Measurements from ENCODE around the gene EGFL7. TPM values are rescaled to one million over a fixed set of nuclear protein-coding genes. Genes with fewer than 3 reads are reported as not detected.

EGFL7 gene
- total RNA-seq, 2 donors from 2014 or later, result 86.6 to 138 TPM

DNA sequence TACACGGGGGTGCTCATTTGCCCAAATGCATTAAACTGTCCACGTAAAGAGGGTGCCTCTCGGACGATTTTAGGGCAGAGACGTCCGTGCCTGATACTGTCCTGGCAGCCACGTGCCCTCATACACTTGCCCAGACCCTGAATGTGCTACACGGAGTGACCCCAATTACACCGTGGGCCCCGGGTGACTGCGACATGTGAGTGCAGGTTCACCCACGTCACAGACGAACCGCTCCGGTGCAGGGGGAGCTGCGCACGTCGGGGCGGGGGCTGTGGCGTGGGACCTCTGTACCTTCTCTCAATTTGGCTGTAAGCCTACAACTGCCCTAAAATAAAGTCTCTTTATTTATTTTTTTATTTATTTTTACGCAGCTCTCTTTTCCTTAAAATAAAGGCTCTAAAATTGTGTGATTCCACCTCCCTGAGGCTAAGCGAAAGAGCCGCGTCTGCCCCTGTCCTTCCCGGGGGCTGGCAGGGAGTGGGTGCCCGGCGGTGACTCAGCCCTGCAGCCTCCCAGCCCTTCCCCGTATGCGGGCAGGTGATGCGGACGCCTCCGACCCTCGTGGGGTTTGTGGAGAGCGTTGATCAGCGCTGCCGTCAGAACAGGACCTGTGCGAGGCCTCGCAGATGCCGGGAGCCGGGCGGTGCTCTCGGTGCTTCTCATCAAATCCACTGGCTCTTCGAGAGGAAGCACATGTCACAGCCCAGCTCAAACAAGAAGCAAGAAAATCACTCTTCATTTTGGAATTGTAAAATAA lies 9.2 kb upstream of the EGFL7 start:
- intact Hi-C loops (cut with DNase I), result no loop called here
- DNase-seq, result no peak
- no peak for ATAC-seq

DNA sequence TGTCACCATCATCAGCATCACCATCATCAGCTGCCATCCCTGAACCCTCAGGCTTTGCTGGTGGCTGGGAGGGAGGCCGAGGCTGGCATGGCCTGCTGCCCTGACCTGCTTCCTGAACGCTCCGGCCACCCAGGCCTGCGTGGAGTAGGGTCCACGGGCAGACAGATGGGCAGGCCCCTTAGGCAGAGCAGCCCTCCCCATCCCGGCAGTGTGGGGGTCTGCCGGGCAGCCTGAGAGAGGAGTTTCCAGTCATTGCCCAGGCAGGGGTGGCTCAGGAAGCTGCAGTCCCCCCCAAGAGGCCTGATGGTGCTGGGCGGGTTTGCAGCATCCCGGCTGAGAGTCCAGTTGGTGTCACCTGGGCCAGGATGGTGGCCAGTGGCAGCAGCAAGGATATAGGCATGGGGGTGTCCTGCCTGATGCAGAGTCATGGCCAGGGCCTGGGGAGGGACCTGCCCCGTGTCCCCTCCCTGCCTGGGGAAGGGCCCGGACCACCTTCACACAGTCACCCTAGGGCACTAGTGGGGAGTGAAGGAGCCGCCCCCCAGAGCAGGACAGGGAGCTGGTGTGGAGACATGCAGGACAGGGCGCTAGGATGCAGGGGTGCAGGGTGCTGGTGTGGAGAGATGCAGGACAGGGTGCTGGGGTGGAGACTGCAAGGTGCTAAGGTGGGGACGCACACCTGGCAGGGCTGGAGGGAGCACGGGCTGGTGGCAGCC lies 7.7 kb upstream of the EGFL7 start:
- intact Hi-C loops (cut with DNase I), result no loop called here
- DNase-seq, result peak; percentile 22
- ATAC-seq, result no peak

DNA sequence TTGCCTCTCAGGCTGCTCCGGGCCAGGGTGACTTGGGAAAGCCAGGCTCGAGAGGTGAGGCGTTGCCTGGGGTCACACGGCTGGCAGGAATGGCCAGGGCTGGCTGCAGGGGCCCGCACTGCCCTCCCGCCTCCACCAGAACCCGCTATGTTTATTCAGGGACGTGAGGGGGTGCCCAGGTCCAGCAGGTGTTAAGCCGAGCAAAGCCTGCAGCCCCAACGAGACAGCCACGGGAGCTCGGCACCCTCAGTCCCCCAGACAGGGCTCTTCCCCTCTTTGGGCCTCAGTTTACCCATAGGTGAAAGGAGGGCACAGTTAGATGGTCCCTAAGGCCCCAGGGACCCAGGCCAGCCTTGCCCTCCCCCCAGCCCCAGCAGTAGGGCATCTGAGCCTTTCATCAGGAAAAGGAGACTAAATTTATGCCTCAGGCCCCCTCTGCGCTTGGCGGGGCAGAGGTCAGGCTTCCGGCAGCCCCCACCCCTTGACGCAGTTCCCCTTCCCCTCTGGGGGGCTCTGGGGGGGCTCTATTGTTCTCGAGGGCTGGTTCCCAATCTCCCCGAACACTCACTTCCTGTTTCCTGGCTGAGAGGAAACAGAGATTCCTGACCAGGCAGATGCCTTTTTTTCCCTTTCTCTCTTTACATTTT lies 7.1 kb upstream of the EGFL7 start:
- intact Hi-C loops (cut with DNase I), result no loop called here

DNA sequence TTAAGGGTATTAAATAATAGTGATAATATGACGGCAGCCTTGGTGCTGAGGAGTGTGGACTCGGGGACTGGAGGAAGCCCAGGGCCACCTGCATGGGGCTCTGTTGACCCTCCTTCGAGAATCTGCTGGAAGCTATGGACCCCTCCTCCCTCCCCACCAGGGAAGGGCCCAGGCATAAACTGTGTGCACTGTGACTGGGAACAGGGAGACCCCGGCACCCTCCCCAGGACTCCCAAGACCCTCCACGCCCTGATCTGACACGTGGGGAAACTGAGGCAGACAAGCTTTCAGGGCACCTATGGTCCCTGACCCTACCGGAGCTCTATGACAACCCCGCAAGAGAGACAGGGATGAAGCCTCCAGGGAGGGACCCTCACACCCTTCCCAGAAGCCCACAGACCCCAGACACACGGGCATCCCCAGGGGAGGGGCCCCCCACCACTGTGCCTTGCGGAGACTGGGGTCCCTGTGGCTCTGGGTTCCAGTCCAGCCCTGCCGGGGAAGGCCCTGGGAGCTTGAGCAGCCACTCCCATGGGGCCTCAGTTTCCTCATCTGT lies 6.5 kb upstream of the EGFL7 start:
- peak in 1 of 2 donors; percentile 0 for ATAC-seq
- intact Hi-C loops (cut with DNase I), result no loop called here
- peak; percentile 24 for DNase-seq

More for the DNA sequence above, 7.1 kb upstream of the EGFL7 start:
- DNase-seq (peak; percentile 78), ATAC-seq (peak; percentile 53 to 65)

DNA sequence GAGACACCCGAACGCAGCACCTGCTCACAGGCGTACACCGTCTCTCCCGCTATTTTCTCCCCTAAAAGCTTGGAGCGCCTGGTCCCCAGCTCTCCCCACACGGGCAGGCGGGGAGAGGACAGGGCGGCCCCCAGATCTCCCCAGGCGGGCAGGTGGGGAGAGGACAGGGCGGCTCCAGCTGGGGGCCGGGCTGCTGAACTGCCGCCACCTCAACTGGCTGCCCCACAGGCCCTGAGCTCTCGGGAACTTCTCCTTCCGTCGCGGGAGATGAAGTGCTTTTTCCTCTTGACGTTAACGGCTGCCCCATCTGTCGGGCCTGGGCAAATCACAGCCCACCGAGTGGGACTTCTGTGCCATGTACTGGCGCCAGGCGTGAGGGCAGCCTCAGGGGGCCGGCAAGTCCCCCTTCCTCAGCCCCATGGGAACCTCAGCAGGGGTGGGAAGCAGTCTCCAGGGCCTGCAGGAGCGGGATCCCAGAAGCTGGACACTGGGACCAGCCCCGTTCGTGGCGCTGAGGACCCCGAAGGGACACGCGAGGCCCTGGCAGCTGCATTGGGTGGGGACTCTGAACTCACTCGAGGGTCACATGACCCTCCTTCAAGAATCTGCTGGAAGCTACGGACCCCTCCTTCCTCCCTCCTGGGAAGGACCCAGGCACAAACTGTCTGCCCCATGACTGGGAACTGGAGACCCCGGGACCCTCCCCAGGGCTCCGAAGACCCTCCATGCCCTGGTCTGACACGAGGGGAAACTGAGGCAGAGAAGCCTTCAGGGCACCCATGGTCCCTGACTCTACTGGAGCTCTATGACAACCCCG lies 5.7 kb upstream of the EGFL7 start:
- intact Hi-C loops (cut with DNase I), result no loop called here
- DNase-seq, result peak; percentile 48
- ATAC-seq, result peak; percentile 5 to 25

DNA sequence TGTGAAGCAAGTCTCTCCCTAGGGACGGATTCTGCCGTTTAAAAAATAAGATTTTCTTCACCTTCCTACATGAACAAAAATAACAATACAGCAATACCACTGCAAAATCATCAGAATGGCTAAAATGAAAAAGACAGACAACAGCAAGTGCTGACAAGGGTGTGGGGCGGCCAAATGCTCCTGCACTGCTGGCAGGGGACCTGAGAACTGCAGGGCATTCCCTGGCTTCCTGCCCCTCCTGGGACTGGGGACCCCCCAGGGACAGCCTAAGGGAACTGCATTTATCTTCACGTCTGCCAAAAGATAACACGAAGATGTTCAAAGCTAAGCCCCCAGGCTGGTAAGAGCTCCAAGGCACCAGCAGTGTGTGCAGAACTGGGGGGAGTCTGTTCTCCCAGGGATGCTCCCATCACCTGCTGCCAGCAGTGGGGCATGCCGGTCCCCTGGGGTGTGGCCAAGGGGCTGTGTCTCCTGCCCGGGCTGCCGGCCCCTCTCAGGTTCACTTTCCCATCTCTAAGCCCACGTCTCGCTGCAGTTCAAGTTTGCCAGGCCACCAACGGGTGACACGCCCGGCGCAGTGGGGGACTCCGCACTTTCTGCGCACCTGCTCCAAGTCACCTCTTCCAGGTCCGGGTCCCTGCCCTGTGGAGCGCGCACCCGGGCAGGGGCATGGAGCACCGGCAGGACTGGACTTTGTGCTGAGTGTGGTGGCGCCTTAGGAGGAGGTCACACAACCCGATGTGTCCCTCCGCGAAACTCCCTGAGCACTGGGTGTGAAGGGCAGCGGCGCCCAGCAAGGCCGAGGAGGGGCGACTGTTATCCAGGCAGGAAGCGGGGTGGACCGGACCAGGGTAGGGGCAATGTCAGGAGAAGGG lies 4.5 kb upstream of the EGFL7 start:
- intact Hi-C loops (cut with DNase I), result no loop called here
- DNase-seq, result no peak
- no peak for ATAC-seq

DNA sequence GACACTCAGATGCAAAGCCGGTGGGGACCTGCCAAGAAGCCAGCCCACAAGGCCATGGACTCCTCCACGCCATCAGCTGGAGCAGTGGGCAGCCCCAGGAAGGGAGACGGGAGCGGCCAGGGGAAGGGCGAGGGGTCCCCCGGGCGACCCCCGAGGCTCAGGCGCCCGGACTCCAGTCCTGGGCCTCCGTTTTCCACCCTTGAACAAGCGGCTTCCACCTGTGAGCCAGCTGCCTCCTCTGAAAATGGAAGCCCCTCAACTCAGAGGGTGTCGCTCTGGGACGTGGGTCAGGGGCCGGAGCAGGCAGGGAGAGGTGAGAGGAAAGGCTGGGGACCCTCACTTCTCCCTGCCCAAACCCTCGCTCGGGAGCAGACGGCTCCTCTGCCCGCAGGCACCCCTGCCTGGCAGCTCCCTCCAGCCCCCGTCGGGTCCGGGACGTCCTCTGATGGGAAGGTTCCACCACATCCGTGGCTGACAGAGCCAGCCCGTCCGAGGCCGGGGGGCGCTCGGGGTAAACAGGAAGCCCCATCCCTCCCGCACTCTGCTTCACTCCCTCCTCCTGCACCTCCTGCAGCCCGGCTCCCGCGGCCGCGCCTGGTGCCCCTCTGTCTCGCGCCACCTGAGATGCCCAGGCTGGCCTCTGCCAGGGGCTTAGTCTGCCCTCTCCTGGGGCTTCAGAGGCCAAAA lies 3.7 kb upstream of the EGFL7 start:
- DNase-seq (no peak), ATAC-seq (no peak)
- intact Hi-C loops (cut with DNase I), result no loop called here

DNA sequence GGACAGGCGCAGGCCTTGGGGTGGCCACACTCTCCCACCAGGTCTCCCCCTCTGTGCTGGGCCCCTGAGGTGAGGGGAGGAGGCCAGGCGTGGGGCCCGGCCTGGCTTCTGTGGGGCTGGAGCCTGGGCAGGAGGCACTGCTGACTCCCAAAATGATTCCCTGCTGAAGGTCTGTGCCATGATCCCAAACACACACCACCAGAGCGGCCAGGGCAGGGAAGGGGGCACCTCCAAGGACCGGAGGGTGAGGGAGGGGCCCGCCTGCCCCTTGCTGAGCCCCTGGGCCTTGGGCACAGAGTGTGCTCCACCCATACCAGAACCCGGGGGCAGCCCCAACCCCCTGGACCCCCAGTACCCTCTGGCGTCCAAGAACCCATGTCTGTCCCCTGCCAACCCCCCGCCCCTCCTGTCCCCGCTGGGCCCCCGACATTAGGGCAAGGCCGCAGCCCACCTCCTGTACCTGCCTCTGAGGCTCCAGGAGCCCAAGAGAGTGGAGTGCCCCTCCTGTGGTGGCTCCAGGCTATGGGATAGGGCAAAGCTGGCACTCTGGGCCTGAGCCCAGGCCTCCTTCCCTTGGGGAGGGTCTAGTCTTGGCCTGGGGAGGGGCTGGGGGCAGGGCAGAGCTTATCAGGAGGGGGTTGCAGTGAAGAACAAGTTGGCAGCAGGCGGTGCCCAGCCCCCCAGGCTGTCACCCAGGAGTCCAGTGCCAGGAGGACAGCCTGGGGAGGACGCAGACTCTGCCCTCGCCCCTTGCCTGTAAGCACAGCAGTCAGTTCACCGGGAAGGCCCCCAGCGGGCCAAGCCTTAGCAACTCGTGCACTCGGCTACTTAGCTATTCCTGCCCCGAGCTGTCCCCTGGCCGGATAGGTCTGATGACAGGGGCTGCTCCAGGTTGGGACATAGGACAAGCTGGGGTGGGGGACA lies 2.6 kb upstream of the EGFL7 start:
- DNase-seq (no peak), ATAC-seq (no peak)
- intact Hi-C loops (cut with DNase I), result no loop called here

DNA sequence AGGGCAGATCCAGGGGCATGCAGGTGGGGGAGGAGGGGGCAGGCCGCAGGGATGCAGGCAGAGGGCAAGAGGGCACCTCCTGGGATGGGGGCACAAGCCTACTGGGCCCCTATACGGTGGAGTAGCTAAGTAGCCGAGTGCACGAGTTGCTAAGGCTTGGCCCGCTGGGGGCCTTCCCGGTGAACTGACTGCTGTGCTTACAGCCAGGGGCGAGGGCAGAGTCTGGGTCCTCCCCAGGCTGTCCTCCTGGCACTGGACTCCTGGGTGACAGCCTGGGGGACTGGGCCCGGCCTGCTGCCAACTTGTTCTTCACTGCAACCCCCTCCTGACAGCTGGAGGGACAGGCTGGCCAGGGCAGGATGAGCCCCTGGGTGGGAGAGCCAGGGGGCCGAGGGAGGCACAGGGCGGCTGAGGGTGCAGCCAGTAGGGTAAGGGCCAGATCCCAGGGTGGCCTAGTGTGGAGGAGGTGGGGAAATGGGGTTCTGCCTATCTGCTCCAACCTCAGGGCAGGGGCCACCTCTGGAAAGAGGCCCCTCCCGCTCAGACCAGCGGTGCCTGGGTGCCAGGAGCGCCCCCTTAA lies 1.7 kb upstream of the EGFL7 start:
- DNase-seq (no peak), ATAC-seq (no peak)
- intact Hi-C loops (cut with DNase I), result no loop called here

DNA sequence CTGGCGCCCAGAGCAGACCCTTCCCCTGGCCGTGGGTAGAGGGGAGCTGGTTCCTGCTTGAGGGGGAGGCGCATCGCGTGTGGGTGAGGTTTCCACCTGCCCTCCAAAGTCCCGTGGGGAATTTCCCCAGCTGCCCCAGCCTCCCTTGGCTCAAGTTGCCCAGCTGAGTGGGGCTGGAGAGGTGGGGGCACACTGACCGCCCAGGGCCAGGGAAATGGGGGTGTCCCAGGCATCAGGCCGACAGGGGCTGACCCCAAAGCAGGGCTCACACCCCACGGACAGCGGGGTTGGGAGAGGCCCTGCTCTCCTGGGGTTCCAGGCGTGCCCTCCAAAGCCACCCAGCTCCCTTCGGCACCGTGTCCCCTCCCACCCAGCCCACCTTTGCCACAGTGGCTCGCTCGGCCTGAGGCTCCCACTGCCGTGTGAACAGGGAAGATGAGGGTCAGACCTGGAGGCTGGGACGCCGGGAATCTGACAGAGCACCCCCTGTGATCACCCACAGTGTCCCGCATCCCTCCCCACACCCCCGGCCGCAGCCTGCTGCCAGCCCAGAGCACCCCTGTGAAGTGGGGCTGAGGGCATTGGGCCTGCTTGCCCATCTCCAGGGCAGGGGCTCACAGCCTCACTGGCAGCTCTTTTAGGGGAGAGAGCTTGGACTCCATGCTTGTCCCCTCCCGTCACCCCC lies 933 bp upstream of the EGFL7 start:
- DNase-seq, result peak; percentile 57
- intact Hi-C loops (cut with DNase I), result no loop called here
- no peak for ATAC-seq

DNA sequence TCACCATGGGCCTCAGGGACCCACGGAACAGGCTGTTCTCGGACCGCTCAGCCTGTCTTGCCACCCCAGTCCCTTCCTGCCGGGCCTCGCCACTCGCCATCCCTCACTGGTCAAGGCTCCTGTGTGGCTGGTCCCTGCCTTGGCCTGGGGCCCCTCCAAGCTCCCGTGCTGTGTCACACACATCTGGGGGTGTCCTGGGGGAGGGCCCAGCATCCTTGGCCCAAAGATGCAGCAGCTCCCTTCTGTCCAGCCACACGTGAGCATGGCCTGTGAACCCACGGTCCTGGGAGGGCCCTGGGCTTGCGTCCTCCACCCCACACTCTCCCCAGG lies 425 bp upstream of the EGFL7 start:
- intact Hi-C loops (cut with DNase I), result no loop called here
- DNase-seq (no peak), ATAC-seq (peak in 1 of 2 donors; percentile 1)

DNA sequence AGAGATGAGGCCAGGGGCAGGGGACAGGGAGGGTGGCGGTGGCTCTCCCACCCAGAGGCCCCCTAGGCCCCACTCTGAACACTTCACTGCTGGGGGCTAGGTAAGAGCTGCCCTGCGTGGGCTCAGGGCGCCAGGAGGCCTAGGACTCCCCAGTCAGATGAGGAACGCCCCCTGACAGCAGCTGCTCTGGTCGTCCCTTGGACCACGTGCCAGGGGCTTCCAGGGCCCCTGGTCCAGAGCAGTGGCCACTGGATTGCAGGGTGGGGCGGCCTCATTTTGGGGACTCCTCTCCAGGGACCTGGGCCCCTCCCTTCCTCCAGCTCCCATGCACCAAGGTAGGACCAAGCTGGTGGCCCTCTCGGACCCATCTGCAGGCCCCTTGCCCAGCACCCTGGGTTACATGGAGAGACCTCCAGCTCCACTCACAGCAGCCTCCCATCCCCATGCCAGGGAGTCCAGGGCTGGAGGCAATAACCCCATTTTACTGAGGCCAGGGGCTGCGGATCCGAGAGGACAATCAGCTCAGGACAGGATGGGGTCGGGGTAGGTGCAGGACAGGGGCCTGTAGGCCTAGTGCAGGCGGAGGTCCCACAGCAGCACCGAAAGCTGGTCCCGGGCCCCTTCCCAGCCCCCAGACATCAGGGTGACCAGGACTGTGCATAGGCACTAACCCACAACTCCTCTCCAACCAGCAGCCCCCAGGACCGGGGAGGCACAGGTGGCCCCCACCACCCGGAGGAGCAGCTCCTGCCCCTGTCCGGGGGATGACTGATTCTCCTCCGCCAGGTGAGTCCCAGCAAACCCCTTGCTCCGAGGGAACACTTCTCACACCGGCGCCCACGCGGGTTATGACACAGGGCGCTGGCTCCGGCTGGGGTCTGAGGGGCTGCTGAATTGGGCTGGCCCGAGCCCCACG lies 1.5 kb downstream of the EGFL7 start:
- peak; percentile 31 for DNase-seq
- no peak for ATAC-seq
- intact Hi-C loops (cut with DNase I), result no loop called here

DNA sequence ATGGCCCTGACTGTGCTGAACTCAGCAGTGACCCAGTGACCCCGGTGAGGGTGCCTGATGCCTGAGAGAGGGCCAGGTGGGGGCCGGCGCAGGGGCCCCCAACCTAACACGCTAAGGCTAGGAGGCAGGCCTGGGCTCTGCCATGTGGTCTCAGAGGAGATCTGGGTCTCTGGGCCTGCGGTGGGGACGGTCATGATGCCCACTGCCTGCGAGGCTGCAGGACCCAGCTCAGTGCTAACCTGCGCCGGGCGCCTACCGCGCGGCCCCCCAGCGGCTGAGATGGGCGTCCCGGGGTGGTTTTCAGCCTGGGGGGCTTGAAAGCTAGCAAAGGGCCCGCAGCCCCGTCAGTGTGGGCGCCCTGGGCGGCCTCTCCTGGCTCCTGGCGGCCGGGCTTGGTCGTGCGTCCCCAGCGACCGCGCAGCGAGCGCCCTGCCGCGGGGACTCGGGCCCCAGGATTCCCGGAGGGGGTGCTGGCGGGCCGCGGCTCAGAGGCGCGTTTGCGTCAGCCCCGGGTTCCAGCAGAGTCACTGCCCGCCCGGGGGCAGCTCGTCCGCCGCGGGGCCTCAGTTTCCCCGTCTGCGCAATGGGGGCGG lies 2.5 kb downstream of the EGFL7 start:
- intact Hi-C loops (cut with DNase I), result no loop called here
- DNase-seq, result peak; percentile 48
- ATAC-seq, result no peak

DNA sequence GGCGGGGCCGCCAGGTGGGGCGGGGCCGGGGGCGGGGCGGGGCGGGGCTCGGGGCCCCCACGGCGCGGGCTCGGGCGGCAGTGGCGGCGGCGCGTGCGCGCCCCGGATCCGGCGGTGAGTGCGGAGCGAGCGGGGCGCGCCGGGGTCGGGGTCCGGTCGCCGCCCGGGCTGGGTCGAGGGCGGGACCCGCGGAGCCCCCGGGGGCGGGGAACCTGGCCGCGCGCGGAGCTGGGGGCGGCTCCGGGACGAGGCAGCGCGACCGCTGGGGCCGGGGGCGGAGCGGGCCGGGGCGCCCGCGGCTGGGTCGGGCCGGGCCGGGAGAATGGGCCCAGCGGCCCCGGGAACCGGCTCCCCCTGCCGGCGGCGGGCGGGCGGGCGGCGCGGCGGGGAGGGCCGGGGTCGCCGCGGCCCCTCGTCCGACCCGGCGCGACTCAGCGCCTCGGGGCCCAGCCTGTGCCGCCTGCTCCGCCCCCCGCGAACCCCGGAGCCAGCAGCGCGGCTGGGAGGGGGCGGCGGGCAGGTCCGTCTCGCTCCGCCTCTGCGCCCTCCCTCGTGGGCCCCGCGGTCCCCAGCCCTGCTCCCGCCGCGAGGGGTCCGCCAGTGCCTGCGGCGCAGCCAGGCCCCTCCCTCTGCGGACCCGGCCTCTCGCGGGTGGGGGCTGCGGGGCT lies 3.1 kb downstream of the EGFL7 start:
- intact Hi-C loops (cut with DNase I), result no loop called here
- ATAC-seq, result no peak
- peak; percentile 48 for DNase-seq

Data from left cardiac atrium (tissue), 4 donors.